ENCODE results near the gene HPS3.

DNA sequence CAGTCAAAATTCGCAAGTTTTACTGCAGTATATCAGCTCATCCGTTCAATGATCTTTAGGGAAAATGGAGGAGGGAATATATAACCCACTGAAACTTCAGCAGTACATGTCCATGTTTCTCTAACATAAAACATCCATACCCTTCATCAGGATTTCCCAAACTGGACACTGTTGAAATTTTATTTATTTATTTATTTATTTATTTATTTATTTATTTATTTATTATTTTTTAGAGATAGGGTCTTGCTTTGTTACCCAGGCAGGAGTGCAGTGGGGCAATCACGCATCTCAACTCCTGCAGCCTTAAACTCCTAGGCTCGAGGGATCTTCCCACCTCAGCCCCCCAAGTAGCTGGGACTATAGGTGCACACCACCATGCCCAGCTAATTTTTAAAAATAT, 28.3 kb upstream of the HPS3 start:
- no peak for TF ChIP-seq POLR2A (IDR thresholded peaks at IDR 0.05)
- TF ChIP-seq, protein P1, sequence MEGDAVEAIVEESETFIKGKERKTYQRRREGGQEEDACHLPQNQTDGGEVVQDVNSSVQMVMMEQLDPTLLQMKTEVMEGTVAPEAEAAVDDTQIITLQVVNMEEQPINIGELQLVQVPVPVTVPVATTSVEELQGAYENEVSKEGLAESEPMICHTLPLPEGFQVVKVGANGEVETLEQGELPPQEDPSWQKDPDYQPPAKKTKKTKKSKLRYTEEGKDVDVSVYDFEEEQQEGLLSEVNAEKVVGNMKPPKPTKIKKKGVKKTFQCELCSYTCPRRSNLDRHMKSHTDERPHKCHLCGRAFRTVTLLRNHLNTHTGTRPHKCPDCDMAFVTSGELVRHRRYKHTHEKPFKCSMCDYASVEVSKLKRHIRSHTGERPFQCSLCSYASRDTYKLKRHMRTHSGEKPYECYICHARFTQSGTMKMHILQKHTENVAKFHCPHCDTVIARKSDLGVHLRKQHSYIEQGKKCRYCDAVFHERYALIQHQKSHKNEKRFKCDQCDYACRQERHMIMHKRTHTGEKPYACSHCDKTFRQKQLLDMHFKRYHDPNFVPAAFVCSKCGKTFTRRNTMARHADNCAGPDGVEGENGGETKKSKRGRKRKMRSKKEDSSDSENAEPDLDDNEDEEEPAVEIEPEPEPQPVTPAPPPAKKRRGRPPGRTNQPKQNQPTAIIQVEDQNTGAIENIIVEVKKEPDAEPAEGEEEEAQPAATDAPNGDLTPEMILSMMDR (IDR thresholded peaks at IDR 0.05 in 4 of 5, conservative IDR thresholded peaks at IDR 0.05 in 1 of 5) = no peak
